ENCODE measurements around the gene C19orf25.

Gene C19orf25

GRCh38 chr19:1474765-1475351, 4.2 kb downstream of the C19orf25 start:
- no peak for DNase-seq

GRCh38 chr19:1474011-1474764, 4.8 kb downstream of the C19orf25 start:
- DNase-seq = no peak

GRCh38 chr19:1473085-1473851, 5.7 kb downstream of the C19orf25 start:
- DNase-seq = no peak

GRCh38 chr19:1472231-1473084, 6.6 kb downstream of the C19orf25 start:
- no peak for DNase-seq

- no peak for DNase-seq
These were observed 7.4 kb downstream of the C19orf25 start for GRCh38 chr19:1471515-1472160.

- DNase-seq = no peak
These were observed 8.0 kb downstream of the C19orf25 start for GRCh38 chr19:1471010-1471514.

GRCh38 chr19:1470305-1471009, 8.6 kb downstream of the C19orf25 start:
- DNase-seq = peak; percentile 32

GRCh38 chr19:1470055-1470304, 9.0 kb downstream of the C19orf25 start:
- DNase-seq = no peak

- no peak for DNase-seq
These were observed 9.6 kb downstream of the C19orf25 start for GRCh38 chr19:1469255-1470054.

- DNase-seq = no peak
These were observed 10.2 kb downstream of the C19orf25 start for GRCh38 chr19:1468821-1469254.

GRCh38 chr19:1468274-1468820, 10.7 kb downstream of the C19orf25 start:
- no peak for DNase-seq

GRCh38 chr19:1467490-1468273, 11.3 kb downstream of the C19orf25 start:
- no peak for DNase-seq

GRCh38 chr19:1467215-1467489, 11.9 kb downstream of the C19orf25 start:
- no peak for DNase-seq

GRCh38 chr19:1466461-1467214, 12.4 kb downstream of the C19orf25 start:
- DNase-seq = no peak

GRCh38 chr19:1466018-1466460, 13.0 kb downstream of the C19orf25 start:
- DNase-seq = no peak

GRCh38 chr19:1465191-1466016, 13.6 kb downstream of the C19orf25 start:
- no peak for DNase-seq

- no peak for DNase-seq
These were observed 17.2 kb downstream of the C19orf25 start for GRCh38 chr19:1461862-1462261.
